PC-9 (cell line): ENCODE data around the gene LTC4S. TPM values are rescaled to one million over a fixed set of nuclear protein-coding genes. Genes with fewer than 3 reads are reported as not detected.

Experiments used
- BruUV-seq: library from RNA; stranded (reverse); fragments of 400-500 nt; replicated peaks from 2 replicates; lab custom pipeline; 2021; lab: Mats Ljungman, UMichigan
- CTCF ChIA-PET: fragments of 300-600 bp; sonication (Branson Sonifier 250); formaldehyde crosslinking; loops from one replicate; lab custom pipeline; 2022; ENCODE audit warnings: antibody characterized with exemption; lab: Charles Lee
- POLR2A ChIA-PET: fragments of 300-600 bp; sonication (Branson Sonifier 250); formaldehyde crosslinking; loops from one replicate; lab custom pipeline; 2022; ENCODE audit warnings: antibody characterized with exemption; ENCODE audit not compliant: unreplicated experiment; lab: Charles Lee
- DNase-seq, 2 experiments: peaks; one replicate each; pipeline versions ENCODE4 v3.0.0 to v3.0.0-alpha.2; 2015 to 2022; ENCODE audit warnings: mixed read lengths in 1 of 2
- H2AFZ ChIP-seq: fragments of 200-600 bp; sonication (generic); 2 replicates; pipeline ENCODE4 v1.8.1; 2017; ENCODE audit warnings: antibody characterized with exemption
- H3F3A ChIP-seq: fragments of 200-600 bp; sonication (generic); 2 replicates; pipeline ENCODE4 v1.8.1; 2017; ENCODE audit warnings: antibody characterized with exemption, mild to moderate bottlenecking, low read depth; ENCODE audit not compliant: insufficient read depth
- H3K27ac ChIP-seq: fragments of 200-600 bp; sonication (generic); 2 replicates; pipeline ENCODE4 v1.6.1; 2016; ENCODE audit warnings: mixed run types
- H3K27me3 ChIP-seq: fragments of 200-600 bp; sonication (generic); 2 replicates; pipeline ENCODE4 v1.6.1; 2016; ENCODE audit warnings: low read depth, mixed run types; ENCODE audit not compliant: insufficient read depth
- H3K36me3 ChIP-seq: fragments of 200-600 bp; sonication (generic); 2 replicates; pipeline ENCODE4 v1.6.1; 2016; ENCODE audit warnings: low read depth, mixed run types
- H3K4me1 ChIP-seq: fragments of 200-600 bp; sonication (generic); replicated peaks from 2 replicates; pipeline ENCODE4 v1.6.1; 2016; ENCODE audit warnings: mixed run types; ENCODE audit not compliant: insufficient read depth
- H3K4me2 ChIP-seq: fragments of 200-600 bp; sonication (generic); 2 replicates; pipeline ENCODE4 v1.6.1; 2017; ENCODE audit warnings: mixed run types
- H3K4me3 ChIP-seq: fragments of 200-600 bp; sonication (generic); 2 replicates; pipeline ENCODE4 v1.6.1; 2016; ENCODE audit warnings: mixed run types
- H3K79me2 ChIP-seq: fragments of 200-600 bp; sonication (generic); 2 replicates; pipeline ENCODE4 v1.6.1; 2017; ENCODE audit warnings: low read depth, mixed run types
- H3K9me2 ChIP-seq: fragments of 200-600 bp; sonication (generic); 2 replicates; pipeline ENCODE4 v1.8.1; 2017; ENCODE audit warnings: mild to moderate bottlenecking; ENCODE audit not compliant: insufficient read depth
- H3K9me3 ChIP-seq: fragments of 200-600 bp; sonication (generic); 2 replicates; pipeline ENCODE4 v1.8.1; 2016; ENCODE audit warnings: low read depth; ENCODE audit not compliant: insufficient read depth
- H4K20me1 ChIP-seq: fragments of 200-600 bp; sonication (generic); 2 replicates; pipeline ENCODE4 v1.8.1; 2017; ENCODE audit not compliant: insufficient read depth
- EZH2 ChIP-seq: fragments of 200-600 bp; sonication (generic); IDR thresholded peaks from 2 replicates; pipeline ENCODE4 v1.8.0; 2017; ENCODE audit warnings: antibody characterized with exemption, low read depth
- intact Hi-C: fragments of 100-400 bp; cut with micrococcal nuclease; formaldehyde crosslinking; loops from one replicate; pipeline ENCODE4 v1.10.0; 2022; ENCODE audit not compliant: unreplicated experiment
- microRNA-seq: library from miRNA; unstranded; fragments of <30 nt; microRNA quantifications from one replicate; pipeline ENCODE4 v1.2.0, GENCODE V29; 2021; ENCODE audit warnings: borderline number of aligned reads, borderline replicate concordance
- total RNA-seq: library from RNA; stranded (reverse); gene quantifications from 2 replicates; pipeline ENCODE4 v1.2.3, GENCODE V29; 2021
- TF ChIP-seq, protein P1 (sequence below): fragments of 200-600 bp; sonication (generic); conservative IDR thresholded peaks from 2 replicates; pipeline ENCODE4 v1.6.1; 2017; ENCODE audit warnings: mixed run types, antibody characterized with exemption, mild to moderate bottlenecking, moderate library complexity

LTC4S gene
- total RNA-seq, 1 experiment from 2014 or later, result 9.7 TPM

DNA sequence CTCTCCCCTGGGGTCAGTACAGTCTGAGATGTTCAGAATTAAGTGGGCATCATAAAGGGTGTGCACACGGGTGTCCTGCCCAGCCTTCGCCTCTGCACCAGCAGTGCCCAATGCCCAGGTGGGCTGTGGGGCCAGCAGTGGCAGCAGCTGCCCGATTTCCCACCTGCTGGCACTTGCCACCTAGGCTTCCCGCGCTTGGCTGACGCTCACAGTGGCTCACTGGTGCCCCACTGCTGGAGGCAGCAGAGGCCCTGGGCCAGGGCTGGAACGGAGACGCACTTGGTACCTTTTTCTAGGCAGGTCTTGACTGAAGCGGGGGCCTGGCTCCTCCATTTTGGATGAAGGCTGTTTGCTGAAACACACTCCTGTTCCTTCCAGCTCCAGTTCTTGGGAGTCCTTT is 47.8 kb downstream of the LTC4S start:
- H4K20me1 ChIP-seq, result peaks cover 33% of the 10 kb centered on the region
- no peaks in the 10 kb centered on the region for H3K4me1 ChIP-seq
- H3K9me3 ChIP-seq, result no peaks in the 10 kb centered on the region
- TF ChIP-seq, protein P1, sequence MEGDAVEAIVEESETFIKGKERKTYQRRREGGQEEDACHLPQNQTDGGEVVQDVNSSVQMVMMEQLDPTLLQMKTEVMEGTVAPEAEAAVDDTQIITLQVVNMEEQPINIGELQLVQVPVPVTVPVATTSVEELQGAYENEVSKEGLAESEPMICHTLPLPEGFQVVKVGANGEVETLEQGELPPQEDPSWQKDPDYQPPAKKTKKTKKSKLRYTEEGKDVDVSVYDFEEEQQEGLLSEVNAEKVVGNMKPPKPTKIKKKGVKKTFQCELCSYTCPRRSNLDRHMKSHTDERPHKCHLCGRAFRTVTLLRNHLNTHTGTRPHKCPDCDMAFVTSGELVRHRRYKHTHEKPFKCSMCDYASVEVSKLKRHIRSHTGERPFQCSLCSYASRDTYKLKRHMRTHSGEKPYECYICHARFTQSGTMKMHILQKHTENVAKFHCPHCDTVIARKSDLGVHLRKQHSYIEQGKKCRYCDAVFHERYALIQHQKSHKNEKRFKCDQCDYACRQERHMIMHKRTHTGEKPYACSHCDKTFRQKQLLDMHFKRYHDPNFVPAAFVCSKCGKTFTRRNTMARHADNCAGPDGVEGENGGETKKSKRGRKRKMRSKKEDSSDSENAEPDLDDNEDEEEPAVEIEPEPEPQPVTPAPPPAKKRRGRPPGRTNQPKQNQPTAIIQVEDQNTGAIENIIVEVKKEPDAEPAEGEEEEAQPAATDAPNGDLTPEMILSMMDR, result no peak
- TF ChIP-seq EZH2, result no peak
- H3K27ac ChIP-seq, result no peak overlapping the region
- no peak for DNase-seq
- H3K4me2 ChIP-seq, result no peak overlapping the region
- no peaks in the 10 kb centered on the region for H3K9me2 ChIP-seq
- peaks cover 41% of the 10 kb centered on the region for H3F3A ChIP-seq
- no peak overlapping the region for H3K4me3 ChIP-seq
- H2AFZ ChIP-seq, result no peak overlapping the region
- ChIA-PET CTCF (no interaction called here), POLR2A (no interaction called here)
- intact Hi-C loops, result no loop called here
- H3K79me2 ChIP-seq, result no peaks in the 10 kb centered on the region
- no peaks in the 10 kb centered on the region for H3K27me3 ChIP-seq
- H3K36me3 ChIP-seq, result peaks cover 1% of the 10 kb centered on the region
- BruUV-seq, result no TSS peak

Small RNA genes lying within 50 kb of the gene (microRNA-seq; reads per million reads assigned to microRNA genes)
- 16.2 reads per million, percentile 28 among the genes with 10 or more reads in this experiment for gene MIR1229

Other genes with a start within 250 kb of the LTC4S start
- gene RUFY1, start 243.4 kb upstream of the LTC4S start, total RNA-seq, result 63.9 and 72.2 TPM in 2 replicates
- gene HNRNPH1, start 170.3 kb upstream of the LTC4S start, total RNA-seq, result 626 and 723 TPM in 2 replicates
- gene CBY3, start 113.0 kb upstream of the LTC4S start, total RNA-seq, result not detected in 2 replicates
- gene CANX, start 95.0 kb upstream of the LTC4S start, total RNA-seq, result 712 and 792 TPM in 2 replicates
- 25.7 and 34.0 TPM in 2 replicates for gene MAML1, start 61.2 kb upstream of the LTC4S start, total RNA-seq
- gene MGAT4B, start 12.9 kb downstream of the LTC4S start, total RNA-seq, result 337 and 413 TPM in 2 replicates
- gene SQSTM1, start 26.9 kb downstream of the LTC4S start, total RNA-seq, result 715 and 961 TPM in 2 replicates
- 39.9 and 54.0 TPM in 2 replicates for gene MRNIP, start 64.8 kb downstream of the LTC4S start, total RNA-seq
- gene TBC1D9B, start 113.9 kb downstream of the LTC4S start, total RNA-seq, result 118 and 148 TPM in 2 replicates